Testis (tissue), 2 donors: ENCODE data around the gene AGXT2.

Source experiments
- POLR2A ChIP-seq: fragments of 450-650 bp; IDR thresholded peaks from one replicate; pipeline ENCODE4 v1.6.1; 2017; ENCODE audit warnings: antibody characterized with exemption, mild to moderate bottlenecking, moderate library complexity
- TF ChIP-seq, protein P1 (sequence below), 3 experiments: fragments of 450-650 bp in 2 of 3; fragments of 200-600 bp in 1 of 3; sonication (generic) in 1 of 3; IDR thresholded peaks; one replicate each; pipeline ENCODE4 v1.5.1; 2016 to 2019; ENCODE audit warnings: antibody characterized with exemption in 3 of 3, mild to moderate bottlenecking in 2 of 3, moderate library complexity in 1 of 3

DNA sequence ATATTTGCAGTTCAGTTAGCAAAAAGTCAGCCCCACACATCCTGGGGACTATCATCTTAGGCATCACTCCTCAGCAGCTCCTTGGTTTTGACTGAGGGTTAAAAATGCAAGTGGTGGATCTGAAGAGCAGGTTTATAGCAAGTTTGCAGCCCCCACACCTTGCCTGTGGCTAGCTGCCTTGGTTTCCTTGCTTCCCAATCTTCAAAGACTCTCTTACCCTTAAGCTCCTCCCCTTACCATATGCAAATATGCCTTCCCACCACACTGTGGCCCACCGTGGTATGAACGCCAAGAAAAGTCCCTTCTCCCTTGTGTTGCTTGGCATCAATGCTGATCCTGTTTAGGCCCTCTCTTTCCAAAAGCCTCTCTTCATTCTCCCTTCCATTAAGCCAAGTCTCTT, 45.0 kb upstream of the AGXT2 start:
- TF ChIP-seq, protein P1, sequence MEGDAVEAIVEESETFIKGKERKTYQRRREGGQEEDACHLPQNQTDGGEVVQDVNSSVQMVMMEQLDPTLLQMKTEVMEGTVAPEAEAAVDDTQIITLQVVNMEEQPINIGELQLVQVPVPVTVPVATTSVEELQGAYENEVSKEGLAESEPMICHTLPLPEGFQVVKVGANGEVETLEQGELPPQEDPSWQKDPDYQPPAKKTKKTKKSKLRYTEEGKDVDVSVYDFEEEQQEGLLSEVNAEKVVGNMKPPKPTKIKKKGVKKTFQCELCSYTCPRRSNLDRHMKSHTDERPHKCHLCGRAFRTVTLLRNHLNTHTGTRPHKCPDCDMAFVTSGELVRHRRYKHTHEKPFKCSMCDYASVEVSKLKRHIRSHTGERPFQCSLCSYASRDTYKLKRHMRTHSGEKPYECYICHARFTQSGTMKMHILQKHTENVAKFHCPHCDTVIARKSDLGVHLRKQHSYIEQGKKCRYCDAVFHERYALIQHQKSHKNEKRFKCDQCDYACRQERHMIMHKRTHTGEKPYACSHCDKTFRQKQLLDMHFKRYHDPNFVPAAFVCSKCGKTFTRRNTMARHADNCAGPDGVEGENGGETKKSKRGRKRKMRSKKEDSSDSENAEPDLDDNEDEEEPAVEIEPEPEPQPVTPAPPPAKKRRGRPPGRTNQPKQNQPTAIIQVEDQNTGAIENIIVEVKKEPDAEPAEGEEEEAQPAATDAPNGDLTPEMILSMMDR (IDR thresholded peaks at IDR 0.05) = no peak
- no peak for TF ChIP-seq POLR2A
